ENCODE measurements around the gene SCN2A.

DNA sequence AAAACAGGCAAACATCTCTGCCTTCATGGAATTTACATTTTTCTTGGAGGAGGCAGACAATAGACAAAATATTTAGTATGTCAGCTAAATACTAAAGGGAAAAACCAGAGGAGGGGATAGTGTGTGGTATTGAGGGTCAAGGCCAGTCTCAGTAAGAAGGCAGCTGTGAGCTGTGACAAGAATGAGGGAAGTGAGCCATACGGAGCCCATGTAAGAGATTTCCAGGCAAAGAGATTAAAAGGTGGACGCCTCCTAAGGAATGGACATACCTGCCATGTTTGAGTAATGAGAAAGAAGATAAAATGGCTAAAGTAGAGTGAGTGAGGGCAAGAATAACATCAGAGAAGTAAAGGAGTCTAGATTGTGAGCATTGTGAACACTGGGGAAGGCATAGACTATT lies 2.2 kb upstream of the SCN2A start:
- TF ChIP-seq, protein P1, sequence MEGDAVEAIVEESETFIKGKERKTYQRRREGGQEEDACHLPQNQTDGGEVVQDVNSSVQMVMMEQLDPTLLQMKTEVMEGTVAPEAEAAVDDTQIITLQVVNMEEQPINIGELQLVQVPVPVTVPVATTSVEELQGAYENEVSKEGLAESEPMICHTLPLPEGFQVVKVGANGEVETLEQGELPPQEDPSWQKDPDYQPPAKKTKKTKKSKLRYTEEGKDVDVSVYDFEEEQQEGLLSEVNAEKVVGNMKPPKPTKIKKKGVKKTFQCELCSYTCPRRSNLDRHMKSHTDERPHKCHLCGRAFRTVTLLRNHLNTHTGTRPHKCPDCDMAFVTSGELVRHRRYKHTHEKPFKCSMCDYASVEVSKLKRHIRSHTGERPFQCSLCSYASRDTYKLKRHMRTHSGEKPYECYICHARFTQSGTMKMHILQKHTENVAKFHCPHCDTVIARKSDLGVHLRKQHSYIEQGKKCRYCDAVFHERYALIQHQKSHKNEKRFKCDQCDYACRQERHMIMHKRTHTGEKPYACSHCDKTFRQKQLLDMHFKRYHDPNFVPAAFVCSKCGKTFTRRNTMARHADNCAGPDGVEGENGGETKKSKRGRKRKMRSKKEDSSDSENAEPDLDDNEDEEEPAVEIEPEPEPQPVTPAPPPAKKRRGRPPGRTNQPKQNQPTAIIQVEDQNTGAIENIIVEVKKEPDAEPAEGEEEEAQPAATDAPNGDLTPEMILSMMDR (conservative IDR thresholded peaks at IDR 0.05; ENCODE audit: low read depth, low read length): no peak
- no peak for TF ChIP-seq RCOR1 (IDR thresholded peaks at IDR 0.05; ENCODE audit: insufficient replicate concordance, low read length)
- no peak for TF ChIP-seq CEBPB (IDR thresholded peaks at IDR 0.05; ENCODE audit: low read depth, low read length)
- no peak for TF ChIP-seq POLR2A (IDR thresholded peaks at IDR 0.05; ENCODE audit: low read depth, low read length)
- no peak for TF ChIP-seq USF2 (IDR thresholded peaks at IDR 0.05; ENCODE audit: low read depth, low read length)
